Osteoblast (primary cell): ENCODE measurements around the gene NUP85. TPM values are rescaled to one million over a fixed set of nuclear protein-coding genes. Genes with fewer than 3 reads are reported as not detected.
"Not testable (repeated sequence)": the region's sequence is repeated elsewhere in the genome, so short reads cannot be mapped to it uniquely, and the experiment has no call there.

ENCODE experiments used
- DNase-seq: peaks from one replicate; pipeline ENCODE4 v3.0.0; 2011; ENCODE audit warnings: low spot score, mixed read lengths; ENCODE audit not compliant: insufficient read length; ENCODE audit errors: missing footprints
- H2AFZ ChIP-seq: 2 replicates; pipeline ENCODE4 v1.6.0; 2011; ENCODE audit warnings: mild to moderate bottlenecking, low read length
- H3K27ac ChIP-seq: 2 replicates; pipeline ENCODE4 v1.5.1; 2011; ENCODE audit warnings: mild to moderate bottlenecking, low read depth, low read length, moderate library complexity
- H3K27me3 ChIP-seq: 2 replicates; pipeline ENCODE4 v1.6.0; 2012; ENCODE audit warnings: mild to moderate bottlenecking, control low read depth, inconsistent platforms, low read length, moderate library complexity; ENCODE audit not compliant: insufficient read depth
- H3K36me3 ChIP-seq: 2 replicates; pipeline ENCODE4 v1.5.1; 2011; ENCODE audit warnings: mild to moderate bottlenecking, low read length, control low read depth, moderate library complexity; ENCODE audit not compliant: insufficient read depth
- H3K4me1 ChIP-seq: 2 replicates; pipeline ENCODE4 v1.5.1; 2011; ENCODE audit warnings: mild to moderate bottlenecking, low read length, control low read depth, moderate library complexity; ENCODE audit not compliant: insufficient read depth
- H3K4me2 ChIP-seq: 2 replicates; pipeline ENCODE4 v1.6.0; 2011; ENCODE audit warnings: mild to moderate bottlenecking, low read length; ENCODE audit not compliant: insufficient read depth
- H3K4me3 ChIP-seq: fragments of 200-600 bp; sonication (generic); 3 replicates; pipeline ENCODE4 v1.5.1; 2012; ENCODE audit warnings: mild to moderate bottlenecking, low read length, inconsistent platforms; ENCODE audit not compliant: insufficient read depth
- H3K79me2 ChIP-seq: 2 replicates; pipeline ENCODE4 v1.6.0; 2012; ENCODE audit warnings: mild to moderate bottlenecking, low read length, control low read depth, inconsistent platforms; ENCODE audit not compliant: insufficient read depth
- H3K9me3 ChIP-seq: 2 replicates; pipeline ENCODE4 v1.5.1; 2011; ENCODE audit warnings: low read depth, low read length, control low read depth
- H4K20me1 ChIP-seq: 2 replicates; pipeline ENCODE4 v1.6.0; 2012; ENCODE audit warnings: mild to moderate bottlenecking, low read length, control low read depth; ENCODE audit not compliant: insufficient read depth
- CTCF ChIP-seq: IDR thresholded peaks from 2 replicates; pipeline ENCODE4 v1.5.1; 2011; ENCODE audit warnings: mild to moderate bottlenecking, low read depth, low read length, moderate library complexity; ENCODE audit errors: extremely low read depth
- total RNA-seq: library from RNA; depleted of rRNA; stranded (reverse); fragments of >200 nt; gene quantifications from 2 replicates; pipeline ENCODE4 v1.2.3, GENCODE V29; 2012

Gene NUP85
- total RNA-seq, 1 donor, result 26.4 TPM

- Histone ChIP-seq H3K4me1 (peaks cover 43% of the 10 kb centered on the region), H2AFZ (no peak overlapping the region), H3K9me3 (no peaks in the 10 kb centered on the region), H3K4me3 (no peak overlapping the region), H3K79me2 (no peaks in the 10 kb centered on the region), H3K27me3 (no peaks in the 10 kb centered on the region), H3K4me2 (no peak overlapping the region), H3K27ac (no peak overlapping the region), H3K36me3 (no peaks in the 10 kb centered on the region), H4K20me1 (peaks cover 6% of the 10 kb centered on the region)
- TF ChIP-seq CTCF, result no peak
- peak; percentile 96 for DNase-seq
These were observed 68.7 kb downstream of the NUP85 start for GRCh38 chr17:75273977-75274708.

- no peaks in the 10 kb centered on the region for H3K79me2 ChIP-seq
- peaks cover 3% of the 10 kb centered on the region for H3K36me3 ChIP-seq
- no peak for TF ChIP-seq CTCF
- no peaks in the 10 kb centered on the region for H3K27me3 ChIP-seq
- H4K20me1 ChIP-seq, result peaks cover 2% of the 10 kb centered on the region
- H3K4me2 ChIP-seq, result no peak overlapping the region
- H3K27ac ChIP-seq, result no peak overlapping the region
- H3K4me1 ChIP-seq, result peaks cover 19% of the 10 kb centered on the region
- H3K9me3 ChIP-seq, result no peaks in the 10 kb centered on the region
- no peak overlapping the region for H3K4me3 ChIP-seq
- DNase-seq, result peak; percentile 82
- no peak overlapping the region for H2AFZ ChIP-seq
These were observed 72.2 kb downstream of the NUP85 start for GRCh38 chr17:75277664-75278071.

GRCh38 chr17:75280189-75280588, 74.7 kb downstream of the NUP85 start:
- H3K4me3 ChIP-seq, H3K27me3 ChIP-seq, DNase-seq, H3K79me2 ChIP-seq, H4K20me1 ChIP-seq, H3K4me1 ChIP-seq, H3K27ac ChIP-seq, H3K36me3 ChIP-seq, H3K9me3 ChIP-seq, H2AFZ ChIP-seq, H3K4me2 ChIP-seq: not testable (repeated sequence)

- H3K79me2 ChIP-seq, result peaks cover 7% of the 10 kb centered on the region
- H3K4me2 ChIP-seq, result no peak overlapping the region
- no peak for DNase-seq
- no peaks in the 10 kb centered on the region for H3K9me3 ChIP-seq
- H2AFZ ChIP-seq, result no peak overlapping the region
- no peaks in the 10 kb centered on the region for H4K20me1 ChIP-seq
- no peaks in the 10 kb centered on the region for H3K4me1 ChIP-seq
- H3K27ac ChIP-seq, result no peak overlapping the region
- H3K36me3 ChIP-seq, result peaks cover 3% of the 10 kb centered on the region
- H3K27me3 ChIP-seq, result no peaks in the 10 kb centered on the region
- H3K4me3 ChIP-seq, result no peak overlapping the region
- no peak for TF ChIP-seq CTCF
These were observed 79.6 kb downstream of the NUP85 start for GRCh38 chr17:75285123-75285522.

Other genes starting within 250 kb of the NUP85 start
- gene HID1, start 232.9 kb upstream of the NUP85 start, total RNA-seq, result 0.36 TPM in 1 of 2 replicates, not detected in the other
- gene CDR2L, start 218.0 kb upstream of the NUP85 start, total RNA-seq, result 15.9 and 16.6 TPM in 2 replicates
- 21.2 and 23.5 TPM in 2 replicates for gene MRPL58, start 193.0 kb upstream of the NUP85 start, total RNA-seq
- gene ATP5PD, start 158.7 kb upstream of the NUP85 start, total RNA-seq, result 240 and 278 TPM in 2 replicates
- gene KCTD2, start 158.5 kb upstream of the NUP85 start, total RNA-seq, result 19.7 and 20.3 TPM in 2 replicates
- gene SLC16A5, start 117.7 kb upstream of the NUP85 start, total RNA-seq, result 16.3 and 19.2 TPM in 2 replicates
- gene ARMC7, start 95.7 kb upstream of the NUP85 start, total RNA-seq, result 3.2 and 3.3 TPM in 2 replicates
- gene NT5C, start 73.9 kb upstream of the NUP85 start, total RNA-seq, result 48.1 and 53.9 TPM in 2 replicates
- gene JPT1, start 51.2 kb upstream of the NUP85 start, total RNA-seq, result 55.7 and 60.8 TPM in 2 replicates
- 92.6 and 96.4 TPM in 2 replicates for gene SUMO2, start 22.7 kb upstream of the NUP85 start, total RNA-seq
- 9.0 and 12.1 TPM in 2 replicates for gene GGA3, start 55.9 kb downstream of the NUP85 start, total RNA-seq
- 43.6 and 45.6 TPM in 2 replicates for gene MRPS7, start 56.2 kb downstream of the NUP85 start, total RNA-seq
- 8.7 and 9.4 TPM in 2 replicates for gene MIF4GD, start 65.6 kb downstream of the NUP85 start, total RNA-seq
- gene SLC25A19, start 83.8 kb downstream of the NUP85 start, total RNA-seq, result 4.7 and 7.1 TPM in 2 replicates
- 68.8 and 69.0 TPM in 2 replicates for gene GRB2, start 200.0 kb downstream of the NUP85 start, total RNA-seq